Measurements from ENCODE around the gene PRDM11. TPM values are rescaled to one million over a fixed set of nuclear protein-coding genes. Genes with fewer than 3 reads are reported as not detected.

Gene PRDM11
- total RNA-seq, 1 experiment from 2014 or later: 8.3 TPM

DNA sequence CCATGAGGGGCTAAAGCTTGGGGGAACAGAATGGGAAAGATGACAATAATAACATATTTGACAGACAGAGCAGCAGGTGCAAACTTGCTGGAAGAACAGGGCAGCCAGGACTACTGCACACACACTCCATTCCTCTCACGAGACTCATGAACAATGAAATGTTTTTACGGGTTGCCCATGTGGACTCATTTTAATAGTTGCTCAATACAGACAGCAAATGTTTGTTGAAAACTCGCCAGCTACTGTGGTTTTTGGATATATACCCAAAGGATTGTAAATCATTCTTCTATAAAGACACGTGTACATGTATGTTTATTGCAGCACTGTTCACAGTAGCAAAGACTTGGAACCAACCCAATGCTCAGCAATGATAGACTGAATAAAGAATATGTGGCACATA, 129.4 kb downstream of the PRDM11 start:
- Mint-ChIP-seq H3K36me3 (peaks cover 13% of the 10 kb centered on the region), H3K27ac (no peak overlapping the region), H3K9me3 (peaks cover 19% of the 10 kb centered on the region), H3K27me3 (ENCODE audit: low read depth) (peaks cover 12% of the 10 kb centered on the region), H3K4me1 (peaks cover 6% of the 10 kb centered on the region), H3K4me3 (no peak overlapping the region)
- CTCF ChIA-PET: no interaction called here
- TF ChIP-seq KAT7 (CRISPR knock-in tag; IDR thresholded peaks at IDR 0.05; ENCODE audit: borderline replicate concordance) (no peak), NFATC4 (CRISPR knock-in tag; IDR thresholded peaks at IDR 0.05) (no peak), JUN (CRISPR knock-in tag; IDR thresholded peaks at IDR 0.05) (no peak), NR2C2 (CRISPR knock-in tag; IDR thresholded peaks at IDR 0.05) (no peak), ATF1 (CRISPR knock-in tag; IDR thresholded peaks at IDR 0.05) (no peak), OVOL2 (CRISPR knock-in tag; IDR thresholded peaks at IDR 0.05; ENCODE audit: borderline replicate concordance) (no peak)
- TF ChIP-seq, protein P1, sequence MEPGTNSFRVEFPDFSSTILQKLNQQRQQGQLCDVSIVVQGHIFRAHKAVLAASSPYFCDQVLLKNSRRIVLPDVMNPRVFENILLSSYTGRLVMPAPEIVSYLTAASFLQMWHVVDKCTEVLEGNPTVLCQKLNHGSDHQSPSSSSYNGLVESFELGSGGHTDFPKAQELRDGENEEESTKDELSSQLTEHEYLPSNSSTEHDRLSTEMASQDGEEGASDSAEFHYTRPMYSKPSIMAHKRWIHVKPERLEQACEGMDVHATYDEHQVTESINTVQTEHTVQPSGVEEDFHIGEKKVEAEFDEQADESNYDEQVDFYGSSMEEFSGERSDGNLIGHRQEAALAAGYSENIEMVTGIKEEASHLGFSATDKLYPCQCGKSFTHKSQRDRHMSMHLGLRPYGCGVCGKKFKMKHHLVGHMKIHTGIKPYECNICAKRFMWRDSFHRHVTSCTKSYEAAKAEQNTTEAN (CRISPR knock-in tag; IDR thresholded peaks at IDR 0.05): no peak
- TF ChIP-seq, protein P2, sequence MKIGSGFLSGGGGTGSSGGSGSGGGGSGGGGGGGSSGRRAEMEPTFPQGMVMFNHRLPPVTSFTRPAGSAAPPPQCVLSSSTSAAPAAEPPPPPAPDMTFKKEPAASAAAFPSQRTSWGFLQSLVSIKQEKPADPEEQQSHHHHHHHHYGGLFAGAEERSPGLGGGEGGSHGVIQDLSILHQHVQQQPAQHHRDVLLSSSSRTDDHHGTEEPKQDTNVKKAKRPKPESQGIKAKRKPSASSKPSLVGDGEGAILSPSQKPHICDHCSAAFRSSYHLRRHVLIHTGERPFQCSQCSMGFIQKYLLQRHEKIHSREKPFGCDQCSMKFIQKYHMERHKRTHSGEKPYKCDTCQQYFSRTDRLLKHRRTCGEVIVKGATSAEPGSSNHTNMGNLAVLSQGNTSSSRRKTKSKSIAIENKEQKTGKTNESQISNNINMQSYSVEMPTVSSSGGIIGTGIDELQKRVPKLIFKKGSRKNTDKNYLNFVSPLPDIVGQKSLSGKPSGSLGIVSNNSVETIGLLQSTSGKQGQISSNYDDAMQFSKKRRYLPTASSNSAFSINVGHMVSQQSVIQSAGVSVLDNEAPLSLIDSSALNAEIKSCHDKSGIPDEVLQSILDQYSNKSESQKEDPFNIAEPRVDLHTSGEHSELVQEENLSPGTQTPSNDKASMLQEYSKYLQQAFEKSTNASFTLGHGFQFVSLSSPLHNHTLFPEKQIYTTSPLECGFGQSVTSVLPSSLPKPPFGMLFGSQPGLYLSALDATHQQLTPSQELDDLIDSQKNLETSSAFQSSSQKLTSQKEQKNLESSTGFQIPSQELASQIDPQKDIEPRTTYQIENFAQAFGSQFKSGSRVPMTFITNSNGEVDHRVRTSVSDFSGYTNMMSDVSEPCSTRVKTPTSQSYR (CRISPR knock-in tag; IDR thresholded peaks at IDR 0.05): no peak
- TF ChIP-seq, protein P3, sequence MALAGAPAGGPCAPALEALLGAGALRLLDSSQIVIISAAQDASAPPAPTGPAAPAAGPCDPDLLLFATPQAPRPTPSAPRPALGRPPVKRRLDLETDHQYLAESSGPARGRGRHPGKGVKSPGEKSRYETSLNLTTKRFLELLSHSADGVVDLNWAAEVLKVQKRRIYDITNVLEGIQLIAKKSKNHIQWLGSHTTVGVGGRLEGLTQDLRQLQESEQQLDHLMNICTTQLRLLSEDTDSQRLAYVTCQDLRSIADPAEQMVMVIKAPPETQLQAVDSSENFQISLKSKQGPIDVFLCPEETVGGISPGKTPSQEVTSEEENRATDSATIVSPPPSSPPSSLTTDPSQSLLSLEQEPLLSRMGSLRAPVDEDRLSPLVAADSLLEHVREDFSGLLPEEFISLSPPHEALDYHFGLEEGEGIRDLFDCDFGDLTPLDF (CRISPR knock-in tag; IDR thresholded peaks at IDR 0.05): no peak
- ATAC-seq (no peak), DNase-seq (ENCODE audit: low spot score) (no peak)
- POLR2A ChIA-PET: no interaction called here

DNA sequence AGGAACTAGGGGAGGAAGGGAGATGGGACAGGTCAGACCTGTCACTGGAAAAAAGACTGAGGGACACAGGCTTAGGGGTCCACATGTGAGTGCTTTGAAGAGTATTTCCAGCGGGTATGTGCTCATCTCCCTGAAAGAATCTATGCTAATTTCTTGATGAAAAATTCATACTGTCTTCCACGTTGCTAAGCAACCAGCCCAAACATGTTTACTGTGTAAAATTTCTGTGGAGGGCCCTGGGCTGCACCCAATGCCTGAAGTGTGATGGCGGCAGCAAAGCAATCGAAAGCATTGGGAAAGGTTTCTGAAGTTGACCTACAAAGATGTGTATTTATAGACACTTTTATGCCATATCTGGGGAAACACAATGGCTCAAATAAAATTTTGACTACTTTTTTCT, 132.3 kb downstream of the PRDM11 start:
- peaks cover 15% of the 10 kb centered on the region for H3K9me3 Mint-ChIP-seq
- H3K27ac Mint-ChIP-seq: no peak overlapping the region
- ChIA-PET POLR2A (no interaction called here), CTCF (no interaction called here)
- no peak for ATAC-seq
- no peak for DNase-seq (ENCODE audit: low spot score)
- H3K27me3 Mint-ChIP-seq (ENCODE audit: low read depth): peaks cover 20% of the 10 kb centered on the region
- TF ChIP-seq NFATC4 (CRISPR knock-in tag; IDR thresholded peaks at IDR 0.05) (no peak), ZNF219 (CRISPR knock-in tag; IDR thresholded peaks at IDR 0.05; ENCODE audit: borderline replicate concordance) (no peak), ATF1 (CRISPR knock-in tag; IDR thresholded peaks at IDR 0.05) (no peak), PRRX2 (CRISPR knock-in tag; IDR thresholded peaks at IDR 0.05) (no peak), TP53 (CRISPR knock-in tag; IDR thresholded peaks at IDR 0.05) (no peak), FOXJ3 (CRISPR knock-in tag; IDR thresholded peaks at IDR 0.05; ENCODE audit: borderline replicate concordance) (no peak)
- TF ChIP-seq, protein P4, sequence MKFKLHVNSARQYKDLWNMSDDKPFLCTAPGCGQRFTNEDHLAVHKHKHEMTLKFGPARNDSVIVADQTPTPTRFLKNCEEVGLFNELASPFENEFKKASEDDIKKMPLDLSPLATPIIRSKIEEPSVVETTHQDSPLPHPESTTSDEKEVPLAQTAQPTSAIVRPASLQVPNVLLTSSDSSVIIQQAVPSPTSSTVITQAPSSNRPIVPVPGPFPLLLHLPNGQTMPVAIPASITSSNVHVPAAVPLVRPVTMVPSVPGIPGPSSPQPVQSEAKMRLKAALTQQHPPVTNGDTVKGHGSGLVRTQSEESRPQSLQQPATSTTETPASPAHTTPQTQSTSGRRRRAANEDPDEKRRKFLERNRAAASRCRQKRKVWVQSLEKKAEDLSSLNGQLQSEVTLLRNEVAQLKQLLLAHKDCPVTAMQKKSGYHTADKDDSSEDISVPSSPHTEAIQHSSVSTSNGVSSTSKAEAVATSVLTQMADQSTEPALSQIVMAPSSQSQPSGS (CRISPR knock-in tag; IDR thresholded peaks at IDR 0.05; ENCODE audit: borderline replicate concordance, low read depth): no peak
- TF ChIP-seq, protein P5, sequence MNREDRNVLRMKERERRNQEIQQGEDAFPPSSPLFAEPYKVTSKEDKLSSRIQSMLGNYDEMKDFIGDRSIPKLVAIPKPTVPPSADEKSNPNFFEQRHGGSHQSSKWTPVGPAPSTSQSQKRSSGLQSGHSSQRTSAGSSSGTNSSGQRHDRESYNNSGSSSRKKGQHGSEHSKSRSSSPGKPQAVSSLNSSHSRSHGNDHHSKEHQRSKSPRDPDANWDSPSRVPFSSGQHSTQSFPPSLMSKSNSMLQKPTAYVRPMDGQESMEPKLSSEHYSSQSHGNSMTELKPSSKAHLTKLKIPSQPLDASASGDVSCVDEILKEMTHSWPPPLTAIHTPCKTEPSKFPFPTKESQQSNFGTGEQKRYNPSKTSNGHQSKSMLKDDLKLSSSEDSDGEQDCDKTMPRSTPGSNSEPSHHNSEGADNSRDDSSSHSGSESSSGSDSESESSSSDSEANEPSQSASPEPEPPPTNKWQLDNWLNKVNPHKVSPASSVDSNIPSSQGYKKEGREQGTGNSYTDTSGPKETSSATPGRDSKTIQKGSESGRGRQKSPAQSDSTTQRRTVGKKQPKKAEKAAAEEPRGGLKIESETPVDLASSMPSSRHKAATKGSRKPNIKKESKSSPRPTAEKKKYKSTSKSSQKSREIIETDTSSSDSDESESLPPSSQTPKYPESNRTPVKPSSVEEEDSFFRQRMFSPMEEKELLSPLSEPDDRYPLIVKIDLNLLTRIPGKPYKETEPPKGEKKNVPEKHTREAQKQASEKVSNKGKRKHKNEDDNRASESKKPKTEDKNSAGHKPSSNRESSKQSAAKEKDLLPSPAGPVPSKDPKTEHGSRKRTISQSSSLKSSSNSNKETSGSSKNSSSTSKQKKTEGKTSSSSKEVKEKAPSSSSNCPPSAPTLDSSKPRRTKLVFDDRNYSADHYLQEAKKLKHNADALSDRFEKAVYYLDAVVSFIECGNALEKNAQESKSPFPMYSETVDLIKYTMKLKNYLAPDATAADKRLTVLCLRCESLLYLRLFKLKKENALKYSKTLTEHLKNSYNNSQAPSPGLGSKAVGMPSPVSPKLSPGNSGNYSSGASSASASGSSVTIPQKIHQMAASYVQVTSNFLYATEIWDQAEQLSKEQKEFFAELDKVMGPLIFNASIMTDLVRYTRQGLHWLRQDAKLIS (CRISPR knock-in tag; IDR thresholded peaks at IDR 0.05; ENCODE audit: borderline replicate concordance): no peak
- TF ChIP-seq, protein P6, sequence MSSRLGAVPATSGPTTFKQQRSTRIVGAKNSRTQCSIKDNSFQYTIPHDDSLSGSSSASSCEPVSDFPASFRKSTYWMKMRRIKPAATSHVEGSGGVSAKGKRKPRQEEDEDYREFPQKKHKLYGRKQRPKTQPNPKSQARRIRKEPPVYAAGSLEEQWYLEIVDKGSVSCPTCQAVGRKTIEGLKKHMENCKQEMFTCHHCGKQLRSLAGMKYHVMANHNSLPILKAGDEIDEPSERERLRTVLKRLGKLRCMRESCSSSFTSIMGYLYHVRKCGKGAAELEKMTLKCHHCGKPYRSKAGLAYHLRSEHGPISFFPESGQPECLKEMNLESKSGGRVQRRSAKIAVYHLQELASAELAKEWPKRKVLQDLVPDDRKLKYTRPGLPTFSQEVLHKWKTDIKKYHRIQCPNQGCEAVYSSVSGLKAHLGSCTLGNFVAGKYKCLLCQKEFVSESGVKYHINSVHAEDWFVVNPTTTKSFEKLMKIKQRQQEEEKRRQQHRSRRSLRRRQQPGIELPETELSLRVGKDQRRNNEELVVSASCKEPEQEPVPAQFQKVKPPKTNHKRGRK (CRISPR knock-in tag; IDR thresholded peaks at IDR 0.05; ENCODE audit: borderline replicate concordance): no peak
- TF ChIP-seq, protein P7, sequence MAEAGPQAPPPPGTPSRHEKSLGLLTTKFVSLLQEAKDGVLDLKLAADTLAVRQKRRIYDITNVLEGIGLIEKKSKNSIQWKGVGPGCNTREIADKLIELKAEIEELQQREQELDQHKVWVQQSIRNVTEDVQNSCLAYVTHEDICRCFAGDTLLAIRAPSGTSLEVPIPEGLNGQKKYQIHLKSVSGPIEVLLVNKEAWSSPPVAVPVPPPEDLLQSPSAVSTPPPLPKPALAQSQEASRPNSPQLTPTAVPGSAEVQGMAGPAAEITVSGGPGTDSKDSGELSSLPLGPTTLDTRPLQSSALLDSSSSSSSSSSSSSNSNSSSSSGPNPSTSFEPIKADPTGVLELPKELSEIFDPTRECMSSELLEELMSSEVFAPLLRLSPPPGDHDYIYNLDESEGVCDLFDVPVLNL (CRISPR knock-in tag; IDR thresholded peaks at IDR 0.05; ENCODE audit: borderline replicate concordance, low read depth): no peak
- TF ChIP-seq, protein P8, sequence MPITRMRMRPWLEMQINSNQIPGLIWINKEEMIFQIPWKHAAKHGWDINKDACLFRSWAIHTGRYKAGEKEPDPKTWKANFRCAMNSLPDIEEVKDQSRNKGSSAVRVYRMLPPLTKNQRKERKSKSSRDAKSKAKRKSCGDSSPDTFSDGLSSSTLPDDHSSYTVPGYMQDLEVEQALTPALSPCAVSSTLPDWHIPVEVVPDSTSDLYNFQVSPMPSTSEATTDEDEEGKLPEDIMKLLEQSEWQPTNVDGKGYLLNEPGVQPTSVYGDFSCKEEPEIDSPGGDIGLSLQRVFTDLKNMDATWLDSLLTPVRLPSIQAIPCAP (CRISPR knock-in tag; IDR thresholded peaks at IDR 0.05): no peak
- H3K4me1 Mint-ChIP-seq: peaks cover 15% of the 10 kb centered on the region
- H3K36me3 Mint-ChIP-seq: peaks cover 13% of the 10 kb centered on the region
- no peak overlapping the region for H3K4me3 Mint-ChIP-seq
